ENCODE data around the gene RNU6-1.

RNU6-1 gene

DNA sequence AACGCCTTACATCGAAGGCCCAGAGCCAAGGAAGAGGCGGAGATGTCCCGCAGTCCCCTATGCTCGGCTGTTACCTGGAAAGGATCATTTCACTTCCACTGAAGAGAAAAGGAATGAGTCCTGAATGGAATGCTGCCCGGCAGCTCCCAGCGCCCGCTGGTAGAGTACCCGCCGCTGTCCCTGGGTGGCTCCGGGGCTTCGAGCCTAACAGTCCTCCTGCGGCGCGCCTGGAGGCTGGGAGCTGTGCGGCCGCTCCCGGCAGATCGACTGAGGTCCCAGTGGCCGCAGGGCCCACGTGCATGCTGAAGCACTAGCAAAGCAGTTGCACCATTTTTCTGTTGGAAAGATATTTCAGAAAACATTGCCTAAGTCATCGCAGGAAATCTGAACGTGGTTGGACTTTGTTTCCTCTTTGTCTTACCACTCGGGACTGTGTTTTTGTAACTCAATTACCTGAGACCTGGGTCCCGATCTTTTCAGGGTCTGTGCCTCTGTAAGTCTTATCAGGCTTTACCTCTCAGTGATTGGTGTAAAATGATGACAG is 984 bp downstream of the RNU6-1 start:
- peak; percentile 6; the same call in 1 of the 3 replicates for ATAC-seq
- TF ChIP-seq ESRRG (CRISPR knock-in tag; IDR thresholded peaks at IDR 0.05), result no peak
- no peak for TF ChIP-seq ZNF70 (CRISPR knock-in tag; IDR thresholded peaks at IDR 0.05)
- no peak for TF ChIP-seq ZFP30 (CRISPR knock-in tag; IDR thresholded peaks at IDR 0.05)
- TF ChIP-seq PPARA (CRISPR knock-in tag; IDR thresholded peaks at IDR 0.05; ENCODE audit: borderline replicate concordance), result no peak
- no peak for TF ChIP-seq CSDC2 (CRISPR knock-in tag; IDR thresholded peaks at IDR 0.05)
- TF ChIP-seq RARB (CRISPR knock-in tag; IDR thresholded peaks at IDR 0.05), result no peak

DNA sequence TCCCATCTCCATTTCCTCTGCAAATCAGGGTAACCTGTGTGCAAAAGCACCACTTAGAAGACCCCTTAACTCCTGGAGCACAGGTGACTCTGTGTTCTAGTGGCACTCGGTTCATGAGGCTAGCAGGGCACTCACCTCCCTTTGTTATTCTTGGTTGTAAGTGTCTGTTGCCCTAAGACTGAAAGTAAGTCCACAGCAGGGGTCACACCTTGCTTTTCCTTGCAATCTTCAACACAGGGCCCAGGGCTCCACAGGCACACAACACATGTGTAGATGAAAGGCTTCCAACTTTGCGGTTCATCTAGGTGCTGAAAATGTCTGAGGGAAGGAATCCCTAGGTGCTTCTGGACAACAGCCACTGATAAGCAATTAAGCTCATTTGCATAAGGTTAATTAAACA is 2.9 kb downstream of the RNU6-1 start:
- no peak for ATAC-seq
- TF ChIP-seq BACH2 (CRISPR knock-in tag; IDR thresholded peaks at IDR 0.05; ENCODE audit: borderline replicate concordance), result no peak
- no peak for TF ChIP-seq OSR1 (CRISPR knock-in tag; IDR thresholded peaks at IDR 0.05)
- TF ChIP-seq, protein P1, sequence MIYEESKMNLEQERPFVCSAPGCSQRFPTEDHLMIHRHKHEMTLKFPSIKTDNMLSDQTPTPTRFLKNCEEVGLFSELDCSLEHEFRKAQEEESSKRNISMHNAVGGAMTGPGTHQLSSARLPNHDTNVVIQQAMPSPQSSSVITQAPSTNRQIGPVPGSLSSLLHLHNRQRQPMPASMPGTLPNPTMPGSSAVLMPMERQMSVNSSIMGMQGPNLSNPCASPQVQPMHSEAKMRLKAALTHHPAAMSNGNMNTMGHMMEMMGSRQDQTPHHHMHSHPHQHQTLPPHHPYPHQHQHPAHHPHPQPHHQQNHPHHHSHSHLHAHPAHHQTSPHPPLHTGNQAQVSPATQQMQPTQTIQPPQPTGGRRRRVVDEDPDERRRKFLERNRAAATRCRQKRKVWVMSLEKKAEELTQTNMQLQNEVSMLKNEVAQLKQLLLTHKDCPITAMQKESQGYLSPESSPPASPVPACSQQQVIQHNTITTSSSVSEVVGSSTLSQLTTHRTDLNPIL (CRISPR knock-in tag; IDR thresholded peaks at IDR 0.05; ENCODE audit: low read depth), result no peak
- TF ChIP-seq ZNF565 (CRISPR knock-in tag; conservative IDR thresholded peaks at IDR 0.05; ENCODE audit: low read depth), result no peak

DNA sequence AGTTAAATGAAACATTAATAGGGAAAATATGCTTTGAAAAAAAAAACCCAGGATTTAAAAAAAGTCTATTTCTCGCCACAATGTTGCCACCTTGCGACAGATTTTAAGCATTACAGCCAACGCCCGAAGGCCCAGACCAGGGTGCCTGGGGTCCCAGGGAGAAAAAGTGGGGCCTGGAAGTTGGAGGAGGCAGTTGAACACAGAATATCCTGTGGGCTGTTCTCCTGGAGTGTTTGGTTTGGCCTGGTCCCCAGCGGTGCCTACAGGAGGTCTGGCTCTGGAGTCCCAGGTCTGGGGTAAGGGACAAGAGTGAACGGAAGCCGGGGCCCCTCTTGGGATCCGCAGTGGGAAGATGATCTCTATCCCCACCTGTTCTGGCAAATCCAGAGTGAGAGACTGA is 3.4 kb downstream of the RNU6-1 start:
- ATAC-seq, result no peak
- TF ChIP-seq ISL1 (CRISPR knock-in tag; IDR thresholded peaks at IDR 0.05), result no peak
- no peak for TF ChIP-seq SNAI2 (CRISPR knock-in tag; IDR thresholded peaks at IDR 0.05)
- no peak for TF ChIP-seq CSDC2 (CRISPR knock-in tag; IDR thresholded peaks at IDR 0.05)
- TF ChIP-seq, protein P2, sequence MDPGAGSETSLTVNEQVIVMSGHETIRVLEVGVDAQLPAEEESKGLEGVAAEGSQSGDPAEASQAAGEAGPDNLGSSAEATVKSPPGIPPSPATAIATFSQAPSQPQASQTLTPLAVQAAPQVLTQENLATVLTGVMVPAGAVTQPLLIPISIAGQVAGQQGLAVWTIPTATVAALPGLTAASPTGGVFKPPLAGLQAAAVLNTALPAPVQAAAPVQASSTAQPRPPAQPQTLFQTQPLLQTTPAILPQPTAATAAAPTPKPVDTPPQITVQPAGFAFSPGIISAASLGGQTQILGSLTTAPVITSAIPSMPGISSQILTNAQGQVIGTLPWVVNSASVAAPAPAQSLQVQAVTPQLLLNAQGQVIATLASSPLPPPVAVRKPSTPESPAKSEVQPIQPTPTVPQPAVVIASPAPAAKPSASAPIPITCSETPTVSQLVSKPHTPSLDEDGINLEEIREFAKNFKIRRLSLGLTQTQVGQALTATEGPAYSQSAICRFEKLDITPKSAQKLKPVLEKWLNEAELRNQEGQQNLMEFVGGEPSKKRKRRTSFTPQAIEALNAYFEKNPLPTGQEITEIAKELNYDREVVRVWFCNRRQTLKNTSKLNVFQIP (CRISPR knock-in tag; IDR thresholded peaks at IDR 0.05; ENCODE audit: borderline replicate concordance, low read depth), result no peak
- no peak for TF ChIP-seq TCF4 (CRISPR knock-in tag; IDR thresholded peaks at IDR 0.05; ENCODE audit: borderline replicate concordance)
- no peak for TF ChIP-seq ZNF8 (CRISPR knock-in tag; IDR thresholded peaks at IDR 0.05)
- no peak for TF ChIP-seq ZFP3 (CRISPR knock-in tag; IDR thresholded peaks at IDR 0.05)
- no peak for TF ChIP-seq ARNTL (CRISPR knock-in tag; IDR thresholded peaks at IDR 0.05; ENCODE audit: borderline replicate concordance, low read depth)
- TF ChIP-seq, protein P3, sequence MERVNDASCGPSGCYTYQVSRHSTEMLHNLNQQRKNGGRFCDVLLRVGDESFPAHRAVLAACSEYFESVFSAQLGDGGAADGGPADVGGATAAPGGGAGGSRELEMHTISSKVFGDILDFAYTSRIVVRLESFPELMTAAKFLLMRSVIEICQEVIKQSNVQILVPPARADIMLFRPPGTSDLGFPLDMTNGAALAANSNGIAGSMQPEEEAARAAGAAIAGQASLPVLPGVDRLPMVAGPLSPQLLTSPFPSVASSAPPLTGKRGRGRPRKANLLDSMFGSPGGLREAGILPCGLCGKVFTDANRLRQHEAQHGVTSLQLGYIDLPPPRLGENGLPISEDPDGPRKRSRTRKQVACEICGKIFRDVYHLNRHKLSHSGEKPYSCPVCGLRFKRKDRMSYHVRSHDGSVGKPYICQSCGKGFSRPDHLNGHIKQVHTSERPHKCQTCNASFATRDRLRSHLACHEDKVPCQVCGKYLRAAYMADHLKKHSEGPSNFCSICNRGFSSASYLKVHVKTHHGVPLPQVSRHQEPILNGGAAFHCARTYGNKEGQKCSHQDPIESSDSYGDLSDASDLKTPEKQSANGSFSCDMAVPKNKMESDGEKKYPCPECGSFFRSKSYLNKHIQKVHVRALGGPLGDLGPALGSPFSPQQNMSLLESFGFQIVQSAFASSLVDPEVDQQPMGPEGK (CRISPR knock-in tag; IDR thresholded peaks at IDR 0.05; ENCODE audit: borderline replicate concordance), result no peak
- no peak for TF ChIP-seq ZFP30 (CRISPR knock-in tag; IDR thresholded peaks at IDR 0.05)
- TF ChIP-seq ZC3H10 (CRISPR knock-in tag; IDR thresholded peaks at IDR 0.05), result no peak
- TF ChIP-seq, protein P4, sequence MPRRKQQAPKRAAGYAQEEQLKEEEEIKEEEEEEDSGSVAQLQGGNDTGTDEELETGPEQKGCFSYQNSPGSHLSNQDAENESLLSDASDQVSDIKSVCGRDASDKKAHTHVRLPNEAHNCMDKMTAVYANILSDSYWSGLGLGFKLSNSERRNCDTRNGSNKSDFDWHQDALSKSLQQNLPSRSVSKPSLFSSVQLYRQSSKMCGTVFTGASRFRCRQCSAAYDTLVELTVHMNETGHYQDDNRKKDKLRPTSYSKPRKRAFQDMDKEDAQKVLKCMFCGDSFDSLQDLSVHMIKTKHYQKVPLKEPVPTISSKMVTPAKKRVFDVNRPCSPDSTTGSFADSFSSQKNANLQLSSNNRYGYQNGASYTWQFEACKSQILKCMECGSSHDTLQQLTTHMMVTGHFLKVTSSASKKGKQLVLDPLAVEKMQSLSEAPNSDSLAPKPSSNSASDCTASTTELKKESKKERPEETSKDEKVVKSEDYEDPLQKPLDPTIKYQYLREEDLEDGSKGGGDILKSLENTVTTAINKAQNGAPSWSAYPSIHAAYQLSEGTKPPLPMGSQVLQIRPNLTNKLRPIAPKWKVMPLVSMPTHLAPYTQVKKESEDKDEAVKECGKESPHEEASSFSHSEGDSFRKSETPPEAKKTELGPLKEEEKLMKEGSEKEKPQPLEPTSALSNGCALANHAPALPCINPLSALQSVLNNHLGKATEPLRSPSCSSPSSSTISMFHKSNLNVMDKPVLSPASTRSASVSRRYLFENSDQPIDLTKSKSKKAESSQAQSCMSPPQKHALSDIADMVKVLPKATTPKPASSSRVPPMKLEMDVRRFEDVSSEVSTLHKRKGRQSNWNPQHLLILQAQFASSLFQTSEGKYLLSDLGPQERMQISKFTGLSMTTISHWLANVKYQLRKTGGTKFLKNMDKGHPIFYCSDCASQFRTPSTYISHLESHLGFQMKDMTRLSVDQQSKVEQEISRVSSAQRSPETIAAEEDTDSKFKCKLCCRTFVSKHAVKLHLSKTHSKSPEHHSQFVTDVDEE (CRISPR knock-in tag; IDR thresholded peaks at IDR 0.05), result no peak
- no peak for TF ChIP-seq OSR1 (CRISPR knock-in tag; IDR thresholded peaks at IDR 0.05)
- TF ChIP-seq, protein P1 (CRISPR knock-in tag; IDR thresholded peaks at IDR 0.05; ENCODE audit: low read depth), result no peak
- TF ChIP-seq ZNF70 (CRISPR knock-in tag; IDR thresholded peaks at IDR 0.05), result no peak
- TF ChIP-seq BACH2 (CRISPR knock-in tag; IDR thresholded peaks at IDR 0.05; ENCODE audit: borderline replicate concordance), result no peak
- no peak for TF ChIP-seq ESRRG (CRISPR knock-in tag; IDR thresholded peaks at IDR 0.05)

DNA sequence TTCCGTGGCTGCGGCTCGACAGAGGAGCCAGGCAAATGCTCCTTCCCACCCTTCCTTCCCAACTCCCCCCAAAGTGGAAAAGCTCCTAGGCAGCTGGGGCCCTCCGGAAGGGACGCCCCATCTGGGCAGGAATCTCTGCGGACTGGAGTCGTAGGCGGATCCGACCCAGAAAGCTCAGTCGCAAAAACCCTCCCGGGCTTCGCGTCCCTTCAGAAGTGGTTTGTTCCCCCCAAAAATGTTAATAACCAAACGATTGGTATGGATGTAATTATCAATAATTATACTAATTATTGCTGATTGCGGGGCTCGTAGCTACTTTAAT is 3.8 kb downstream of the RNU6-1 start:
- no peak for ATAC-seq
- no peak for TF ChIP-seq ZFP30 (CRISPR knock-in tag; IDR thresholded peaks at IDR 0.05)
- TF ChIP-seq PPARA (CRISPR knock-in tag; IDR thresholded peaks at IDR 0.05; ENCODE audit: borderline replicate concordance), result no peak
- TF ChIP-seq, protein P2 (CRISPR knock-in tag; IDR thresholded peaks at IDR 0.05; ENCODE audit: borderline replicate concordance, low read depth), result no peak
- TF ChIP-seq, protein P5, sequence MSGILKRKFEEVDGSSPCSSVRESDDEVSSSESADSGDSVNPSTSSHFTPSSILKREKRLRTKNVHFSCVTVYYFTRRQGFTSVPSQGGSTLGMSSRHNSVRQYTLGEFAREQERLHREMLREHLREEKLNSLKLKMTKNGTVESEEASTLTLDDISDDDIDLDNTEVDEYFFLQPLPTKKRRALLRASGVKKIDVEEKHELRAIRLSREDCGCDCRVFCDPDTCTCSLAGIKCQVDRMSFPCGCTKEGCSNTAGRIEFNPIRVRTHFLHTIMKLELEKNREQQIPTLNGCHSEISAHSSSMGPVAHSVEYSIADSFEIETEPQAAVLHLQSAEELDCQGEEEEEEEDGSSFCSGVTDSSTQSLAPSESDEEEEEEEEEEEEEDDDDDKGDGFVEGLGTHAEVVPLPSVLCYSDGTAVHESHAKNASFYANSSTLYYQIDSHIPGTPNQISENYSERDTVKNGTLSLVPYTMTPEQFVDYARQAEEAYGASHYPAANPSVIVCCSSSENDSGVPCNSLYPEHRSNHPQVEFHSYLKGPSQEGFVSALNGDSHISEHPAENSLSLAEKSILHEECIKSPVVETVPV (CRISPR knock-in tag; IDR thresholded peaks at IDR 0.05), result no peak
- TF ChIP-seq CSDC2 (CRISPR knock-in tag; IDR thresholded peaks at IDR 0.05), result no peak
- no peak for TF ChIP-seq ESRRG (CRISPR knock-in tag; IDR thresholded peaks at IDR 0.05)
- TF ChIP-seq ZNF8 (CRISPR knock-in tag; IDR thresholded peaks at IDR 0.05), result no peak
- no peak for TF ChIP-seq ISL1 (CRISPR knock-in tag; IDR thresholded peaks at IDR 0.05)
- TF ChIP-seq ARNTL (CRISPR knock-in tag; IDR thresholded peaks at IDR 0.05; ENCODE audit: borderline replicate concordance, low read depth), result no peak
